ENCODE data around the gene GNPAT.

GNPAT gene

GRCh38 chr1:231234506-231234905 is 6.5 kb upstream of the GNPAT start:
- TF ChIP-seq CTCF (conservative IDR thresholded peaks at IDR 0.05; ENCODE audit: low read depth), result no peak
- POLR2A ChIA-PET (ENCODE audit: low non-redundant PET), result no interaction called here
- CTCF ChIA-PET, result interaction anchor here (0.7 to 1.3 kb wide), 2 partner anchors 31 to 222 kb away, joined by 3 read pairs; no protein-coding TSS in a partner anchor
- no peak overlapping the region for H3K27ac ChIP-seq
- DNase-seq (ENCODE audit: low spot score), result no peak

GRCh38 chr1:231235526-231236207 is 5.3 kb upstream of the GNPAT start:
- no peak overlapping the region for H3K27ac ChIP-seq
- CTCF ChIA-PET, result interaction anchor here (0.7 kb wide), 1 partner anchor 223 kb away, joined by 3 read pairs; no protein-coding TSS in a partner anchor
- POLR2A ChIA-PET (ENCODE audit: low non-redundant PET), result no interaction called here
- no peak for TF ChIP-seq CTCF (conservative IDR thresholded peaks at IDR 0.05; ENCODE audit: low read depth)
- no peak for DNase-seq (ENCODE audit: low spot score)

GRCh38 chr1:231236208-231236591 is 4.8 kb upstream of the GNPAT start:
- no peak overlapping the region for H3K27ac ChIP-seq
- ChIA-PET CTCF (interaction anchor here (0.5 kb wide), 1 partner anchor 90 kb away, joined by 3 read pairs; no protein-coding TSS in a partner anchor), POLR2A (ENCODE audit: low non-redundant PET) (no interaction called here)
- no peak for TF ChIP-seq CTCF (conservative IDR thresholded peaks at IDR 0.05; ENCODE audit: low read depth)
- no peak for DNase-seq (ENCODE audit: low spot score)

GRCh38 chr1:231236938-231237337 is 4.1 kb upstream of the GNPAT start:
- no peak for DNase-seq (ENCODE audit: low spot score)
- ChIA-PET CTCF (interaction anchor here (0.5 kb wide), 1 partner anchor 90 kb away, joined by 3 read pairs; no protein-coding TSS in a partner anchor), POLR2A (ENCODE audit: low non-redundant PET) (no interaction called here)
- TF ChIP-seq CTCF (conservative IDR thresholded peaks at IDR 0.05; ENCODE audit: low read depth), result no peak
- H3K27ac ChIP-seq, result no peak overlapping the region

GRCh38 chr1:231238298-231238697 is 2.7 kb upstream of the GNPAT start:
- H3K27ac ChIP-seq, result no peak overlapping the region
- ChIA-PET CTCF (no interaction called here), POLR2A (ENCODE audit: low non-redundant PET) (no interaction called here)
- DNase-seq (ENCODE audit: low spot score), result no peak
- TF ChIP-seq CTCF (conservative IDR thresholded peaks at IDR 0.05; ENCODE audit: low read depth), result no peak

GRCh38 chr1:231240531-231240882 is 505 bp upstream of the GNPAT start:
- no peak for TF ChIP-seq CTCF (conservative IDR thresholded peaks at IDR 0.05; ENCODE audit: low read depth)
- POLR2A ChIA-PET (ENCODE audit: low non-redundant PET), result no interaction called here
- peak overlapping the region; percentile 85 for H3K27ac ChIP-seq
- peak; percentile 30 for DNase-seq (ENCODE audit: low spot score)
- CTCF ChIA-PET, result no interaction called here

Data from RWPE1 (cell line).